Neural crest cell (in vitro differentiated cells): ENCODE measurements around the gene FIBP. TPM values are rescaled to one million over a fixed set of nuclear protein-coding genes. Genes with fewer than 3 reads are reported as not detected.

ENCODE experiments used
- DNase-seq: peaks from one replicate; pipeline ENCODE4 v3.0.0; 2021; ENCODE audit warnings: low read depth, mixed read lengths, low spot score
- H3K27ac Mint-ChIP-seq: one replicate; pipeline ENCODE4 v1.8.0; 2021; ENCODE audit warnings: mild to moderate bottlenecking, mixed read lengths; ENCODE audit not compliant: unreplicated experiment
- H3K27me3 Mint-ChIP-seq: 2 replicates; pipeline ENCODE4 v1.8.0; 2021; ENCODE audit warnings: low read depth, mild to moderate bottlenecking, mixed read lengths
- H3K36me3 Mint-ChIP-seq: 2 replicates; pipeline ENCODE4 v1.8.0; 2021; ENCODE audit warnings: low read depth, mild to moderate bottlenecking, mixed read lengths
- H3K4me1 Mint-ChIP-seq: 2 replicates; pipeline ENCODE4 v1.8.0; 2021; ENCODE audit warnings: mixed read lengths
- H3K4me3 Mint-ChIP-seq: one replicate; pipeline ENCODE4 v1.8.0; 2021; ENCODE audit warnings: mild to moderate bottlenecking, mixed read lengths
- H3K9me3 Mint-ChIP-seq: 2 replicates; pipeline ENCODE4 v1.8.0; 2021; ENCODE audit warnings: mixed read lengths
- total RNA-seq: library from RNA; stranded (reverse); gene quantifications from 2 replicates; pipeline ENCODE4 v1.2.1, GENCODE V29; 2021
- TF ChIP-seq, protein P1 (sequence below): fragments of 200-600 bp; sonication (generic); conservative IDR thresholded peaks from 2 replicates; pipeline ENCODE4 v1.5.0; 2021; ENCODE audit warnings: antibody characterized with exemption, mild to moderate bottlenecking

The FIBP gene
- total RNA-seq, 1 donor from 2014 or later: 90.0 TPM

DNA sequence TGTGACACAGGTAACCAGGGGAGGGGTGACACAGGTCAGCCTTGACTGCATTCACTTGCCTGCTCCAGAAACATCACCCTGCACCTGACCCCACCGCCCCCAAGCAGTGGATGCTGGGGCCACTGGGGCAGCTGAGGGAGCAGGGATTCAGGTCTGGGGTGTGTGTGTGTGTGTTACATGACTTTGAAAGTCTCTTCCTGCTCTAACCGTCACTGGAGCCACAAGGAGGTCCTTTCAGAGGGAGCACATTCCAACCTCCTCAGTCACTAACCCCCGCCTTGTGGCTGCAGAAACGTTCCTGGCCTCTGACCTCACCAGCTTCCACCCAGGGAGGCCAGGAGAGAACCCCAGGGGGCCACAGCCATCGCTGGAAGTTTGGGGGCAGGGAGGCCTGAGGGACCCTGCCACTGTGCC, 14.8 kb upstream of the FIBP start:
- Mint-ChIP-seq H3K36me3 (no peaks in the 10 kb centered on the region), H3K27me3 (peaks cover 47% of the 10 kb centered on the region), H3K4me3 (peak overlapping the region; percentile 49), H3K4me1 (peaks cover 35% of the 10 kb centered on the region), H3K9me3 (no peaks in the 10 kb centered on the region), H3K27ac (peak overlapping the region; percentile 83)
- no peak for DNase-seq
- TF ChIP-seq, protein P1, sequence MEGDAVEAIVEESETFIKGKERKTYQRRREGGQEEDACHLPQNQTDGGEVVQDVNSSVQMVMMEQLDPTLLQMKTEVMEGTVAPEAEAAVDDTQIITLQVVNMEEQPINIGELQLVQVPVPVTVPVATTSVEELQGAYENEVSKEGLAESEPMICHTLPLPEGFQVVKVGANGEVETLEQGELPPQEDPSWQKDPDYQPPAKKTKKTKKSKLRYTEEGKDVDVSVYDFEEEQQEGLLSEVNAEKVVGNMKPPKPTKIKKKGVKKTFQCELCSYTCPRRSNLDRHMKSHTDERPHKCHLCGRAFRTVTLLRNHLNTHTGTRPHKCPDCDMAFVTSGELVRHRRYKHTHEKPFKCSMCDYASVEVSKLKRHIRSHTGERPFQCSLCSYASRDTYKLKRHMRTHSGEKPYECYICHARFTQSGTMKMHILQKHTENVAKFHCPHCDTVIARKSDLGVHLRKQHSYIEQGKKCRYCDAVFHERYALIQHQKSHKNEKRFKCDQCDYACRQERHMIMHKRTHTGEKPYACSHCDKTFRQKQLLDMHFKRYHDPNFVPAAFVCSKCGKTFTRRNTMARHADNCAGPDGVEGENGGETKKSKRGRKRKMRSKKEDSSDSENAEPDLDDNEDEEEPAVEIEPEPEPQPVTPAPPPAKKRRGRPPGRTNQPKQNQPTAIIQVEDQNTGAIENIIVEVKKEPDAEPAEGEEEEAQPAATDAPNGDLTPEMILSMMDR: no peak

DNA sequence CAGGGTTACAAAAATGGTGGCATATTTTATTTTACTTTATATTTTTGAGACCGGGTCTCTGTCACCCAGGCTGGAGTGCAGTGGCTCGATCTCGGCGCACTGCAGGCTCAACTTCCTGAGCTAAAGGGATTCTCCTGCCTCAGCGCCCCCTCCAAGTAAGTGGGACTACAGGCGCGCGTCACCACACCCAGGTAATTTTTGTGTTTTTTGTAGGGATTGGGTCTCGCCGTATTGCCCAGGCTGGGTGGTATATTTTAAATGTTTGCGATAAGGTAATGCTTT, 12.6 kb upstream of the FIBP start:
- H3K4me1 Mint-ChIP-seq: peaks cover 35% of the 10 kb centered on the region
- H3K27ac Mint-ChIP-seq: no peak overlapping the region
- peak overlapping the region; percentile 78 for H3K4me3 Mint-ChIP-seq
- DNase-seq: no peak
- TF ChIP-seq, protein P1: no peak
- no peaks in the 10 kb centered on the region for H3K36me3 Mint-ChIP-seq
- peaks cover 57% of the 10 kb centered on the region for H3K27me3 Mint-ChIP-seq
- H3K9me3 Mint-ChIP-seq: no peaks in the 10 kb centered on the region

DNA sequence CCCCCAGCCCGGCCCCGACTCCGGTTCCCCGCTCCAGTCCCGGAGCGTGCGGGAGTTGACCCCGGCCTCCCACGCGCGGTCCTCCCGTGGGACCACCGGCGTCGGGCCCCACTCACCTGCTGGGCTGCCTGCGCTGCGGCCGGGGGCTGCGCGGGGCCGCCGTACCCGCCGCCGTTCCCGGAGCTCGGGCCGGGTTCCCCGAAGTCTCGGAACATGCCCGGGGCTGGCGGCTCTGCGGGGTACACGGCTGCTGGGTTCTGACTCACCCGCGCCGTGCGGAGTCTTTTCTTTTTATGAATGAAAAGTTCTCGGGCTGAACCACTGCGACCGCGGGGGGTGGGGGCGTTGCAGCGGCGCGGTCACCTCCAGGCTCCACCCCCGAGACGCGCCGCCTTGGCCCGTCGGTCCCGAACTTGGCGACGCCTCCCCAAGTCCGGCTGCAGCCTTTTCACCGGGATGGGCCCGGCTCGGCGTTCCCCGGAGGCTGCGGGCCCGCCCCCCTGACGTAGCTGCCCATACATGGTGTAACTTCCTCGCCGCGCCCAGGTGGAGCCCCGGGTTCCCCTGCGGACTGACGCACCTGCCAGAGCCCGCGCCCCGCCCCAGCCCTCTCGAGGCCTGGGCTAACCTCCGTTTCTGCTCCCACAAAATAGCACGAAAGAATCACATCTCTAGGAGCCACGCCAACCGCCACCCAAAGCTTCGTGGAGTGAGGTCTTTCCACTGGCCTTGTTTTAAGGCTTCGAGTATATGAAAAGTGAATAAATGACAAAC, 12.0 kb upstream of the FIBP start, which contains the start of gene FOSL1:
TSS of gene FOSL1 (minus strand) at position 264 of the 774 bp plus-strand sequence. CDS start at position 215, 49 bp downstream.
- peaks cover 62% of the 10 kb centered on the region for H3K27me3 Mint-ChIP-seq
- H3K27ac Mint-ChIP-seq: no peak within 1 kb of the TSS

DNA sequence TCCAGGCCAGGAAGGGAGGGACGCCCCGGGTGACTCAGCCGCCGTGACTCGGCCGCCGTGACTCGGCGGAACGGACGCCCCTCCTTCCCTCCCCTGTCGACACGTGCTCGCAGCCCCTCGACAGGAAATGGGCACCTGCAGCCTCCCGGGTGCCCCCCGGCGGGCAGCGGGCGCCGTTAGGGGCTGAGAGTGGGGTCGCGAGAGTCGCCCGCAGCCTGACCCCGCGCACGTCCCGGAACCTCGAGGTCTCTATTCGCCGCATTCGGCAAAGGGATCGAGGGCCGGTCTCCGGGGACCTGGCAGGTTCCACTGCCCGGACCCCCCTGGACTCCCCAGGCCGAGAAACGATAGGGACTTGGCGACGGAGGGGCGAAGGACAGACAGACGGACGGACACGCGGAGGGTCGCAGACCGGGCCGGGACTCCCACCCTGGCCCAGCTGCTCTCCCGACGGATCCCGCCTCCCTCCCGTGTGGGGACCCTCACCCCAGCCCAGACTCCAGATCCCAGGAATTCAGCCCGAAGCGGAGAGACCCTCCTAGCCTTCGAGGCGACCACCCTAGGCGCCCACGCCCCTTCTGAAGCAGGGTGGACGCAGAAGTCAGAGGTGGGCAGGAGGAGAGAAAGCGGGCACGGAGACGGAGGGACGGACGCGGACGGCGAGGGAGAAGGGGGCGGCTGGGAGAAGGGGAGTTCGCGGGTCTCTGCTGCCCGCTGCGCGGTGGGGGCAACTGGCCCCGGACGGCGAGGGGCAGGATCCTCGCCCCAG, 11.3 kb upstream of the FIBP start:
- peaks cover 35% of the 10 kb centered on the region for H3K4me1 Mint-ChIP-seq

More for the DNA sequence above, 12.0 kb upstream of the FIBP start, which contains the start of gene FOSL1:
- TF ChIP-seq, protein P1: no peak
- DNase-seq: peak; percentile 46
- peaks cover 35% of the 10 kb centered on the region for H3K4me1 Mint-ChIP-seq
- no peaks in the 10 kb centered on the region for H3K36me3 Mint-ChIP-seq
- H3K4me3 Mint-ChIP-seq: peak within 1 kb of the TSS; percentile 78
- H3K9me3 Mint-ChIP-seq: no peaks in the 10 kb centered on the region

DNA sequence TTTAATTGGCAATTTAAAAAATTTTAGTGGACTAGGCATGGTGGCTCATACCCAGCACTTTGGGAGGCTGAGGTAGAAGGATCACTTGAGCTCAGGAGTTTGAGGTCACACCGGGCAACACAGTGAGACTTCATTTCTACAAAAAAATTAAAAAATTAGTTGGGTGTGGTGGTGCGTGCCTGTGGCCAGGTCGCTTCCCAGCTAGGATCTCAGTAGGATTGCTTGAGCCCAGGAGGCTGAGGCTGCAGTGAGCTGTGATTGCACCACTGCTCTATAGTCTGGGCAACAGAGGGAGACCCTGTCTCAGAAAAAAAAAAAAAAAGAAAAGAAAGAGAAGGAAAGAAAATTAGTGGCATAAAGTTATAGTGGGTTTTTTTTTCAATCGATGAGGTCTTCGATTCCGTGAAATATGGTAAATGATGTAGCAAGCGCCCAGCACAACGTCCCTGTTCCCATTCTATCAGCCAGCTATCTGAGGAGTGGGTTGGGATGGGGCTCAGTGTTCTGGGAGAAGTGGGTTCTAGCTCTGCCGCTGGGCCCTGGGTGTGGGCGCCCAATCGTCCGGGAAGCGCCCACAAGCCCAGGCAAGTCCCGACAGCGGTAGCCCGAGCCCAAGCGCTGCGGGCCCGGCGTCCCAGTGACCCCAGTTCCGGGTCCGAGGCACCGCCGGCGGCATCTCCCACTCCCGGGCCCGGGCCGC, 10.5 kb upstream of the FIBP start:
- TF ChIP-seq, protein P1: no peak
- Mint-ChIP-seq H3K9me3 (no peaks in the 10 kb centered on the region), H3K27me3 (peaks cover 60% of the 10 kb centered on the region), H3K4me1 (peaks cover 34% of the 10 kb centered on the region), H3K4me3 (peak overlapping the region; percentile 87), H3K36me3 (no peaks in the 10 kb centered on the region), H3K27ac (no peak overlapping the region)
- no peak for DNase-seq

More for the DNA sequence above, 11.3 kb upstream of the FIBP start:
- Mint-ChIP-seq H3K4me3 (peak overlapping the region; percentile 57), H3K9me3 (no peaks in the 10 kb centered on the region), H3K36me3 (no peaks in the 10 kb centered on the region), H3K27me3 (peaks cover 64% of the 10 kb centered on the region), H3K27ac (no peak overlapping the region)
- TF ChIP-seq, protein P1: no peak
- no peak for DNase-seq
